Measurements from ENCODE around the gene CACNA1F.

The CACNA1F gene

GRCh38 chrX:49226946-49227345 lies 6.2 kb downstream of the CACNA1F start:
- TF ChIP-seq CTCF (IDR thresholded peaks at IDR 0.05; ENCODE audit: borderline replicate concordance, control extremely low read depth, extremely low read depth, insufficient read depth, missing control alignments) = no peak
- in situ Hi-C loops (cut with MboI; ENCODE audit: low sequenced_read_pairs, unreplicated experiment) = no loop called here
- no peak for DNase-seq (ENCODE audit: low spot score)

GRCh38 chrX:49225858-49226257 lies 7.3 kb downstream of the CACNA1F start:
- in situ Hi-C loops (cut with MboI; ENCODE audit: low sequenced_read_pairs, unreplicated experiment) = no loop called here
- TF ChIP-seq CTCF (IDR thresholded peaks at IDR 0.05; ENCODE audit: borderline replicate concordance, control extremely low read depth, extremely low read depth, insufficient read depth, missing control alignments) = no peak
- DNase-seq (ENCODE audit: low spot score) = no peak

- in situ Hi-C loops (cut with MboI; ENCODE audit: low sequenced_read_pairs, unreplicated experiment) = no loop called here
- no peak for DNase-seq (ENCODE audit: low spot score)
- TF ChIP-seq CTCF (IDR thresholded peaks at IDR 0.05; ENCODE audit: borderline replicate concordance, control extremely low read depth, extremely low read depth, insufficient read depth, missing control alignments) = no peak
Observed at GRCh38 chrX:49221868-49222267, 11.3 kb downstream of the CACNA1F start.

- no peak for TF ChIP-seq CTCF (IDR thresholded peaks at IDR 0.05; ENCODE audit: borderline replicate concordance, control extremely low read depth, extremely low read depth, insufficient read depth, missing control alignments)
- DNase-seq (ENCODE audit: low spot score) = no peak
- in situ Hi-C loops (cut with MboI; ENCODE audit: low sequenced_read_pairs, unreplicated experiment) = no loop called here
Observed at GRCh38 chrX:49220100-49220499, 13.0 kb downstream of the CACNA1F start.

GRCh38 chrX:49214996-49215526 lies 18.1 kb downstream of the CACNA1F start:
- no peak for DNase-seq (ENCODE audit: low spot score)
- no peak for TF ChIP-seq CTCF (IDR thresholded peaks at IDR 0.05; ENCODE audit: borderline replicate concordance, control extremely low read depth, extremely low read depth, insufficient read depth, missing control alignments)
- in situ Hi-C loops (cut with MboI; ENCODE audit: low sequenced_read_pairs, unreplicated experiment) = no loop called here

GRCh38 chrX:49214416-49214815 lies 18.7 kb downstream of the CACNA1F start:
- no peak for TF ChIP-seq CTCF (IDR thresholded peaks at IDR 0.05; ENCODE audit: borderline replicate concordance, control extremely low read depth, extremely low read depth, insufficient read depth, missing control alignments)
- no peak for DNase-seq (ENCODE audit: low spot score)
- in situ Hi-C loops (cut with MboI; ENCODE audit: low sequenced_read_pairs, unreplicated experiment) = no loop called here

- in situ Hi-C loops (cut with MboI; ENCODE audit: low sequenced_read_pairs, unreplicated experiment) = no loop called here
- no peak for DNase-seq (ENCODE audit: low spot score)
- no peak for TF ChIP-seq CTCF (IDR thresholded peaks at IDR 0.05; ENCODE audit: borderline replicate concordance, control extremely low read depth, extremely low read depth, insufficient read depth, missing control alignments)
Observed at GRCh38 chrX:49212861-49213260, 20.3 kb downstream of the CACNA1F start.

All from GM13976 (cell line).